Astrocyte of the cerebellum (primary cell): Measurements from ENCODE around the gene TRPC1.
"Not testable (repeated sequence)": the region's sequence is repeated elsewhere in the genome, so short reads cannot be mapped to it uniquely, and the experiment has no call there.

Experiments used
- DNase-seq: peaks from one replicate; pipeline ENCODE4 v3.0.0-alpha.2; 2011; ENCODE audit warnings: low read depth
- H3K4me3 ChIP-seq: 2 replicates; pipeline ENCODE4 v1.5.1; 2011; ENCODE audit warnings: mild to moderate bottlenecking, low read depth, low read length, moderate library complexity
- in situ Hi-C: cut with HindIII; loops from 2 replicates; pipeline ENCODE4 v1.10.0; 2017; ENCODE audit warnings: low sequenced_read_pairs
- TF ChIP-seq, protein P1 (sequence below): IDR thresholded peaks from 2 replicates; pipeline ENCODE4 v1.5.1; 2012; ENCODE audit warnings: low read length, low read depth, moderate library complexity, mild to moderate bottlenecking; ENCODE audit errors: missing control alignments

TRPC1 gene

DNA sequence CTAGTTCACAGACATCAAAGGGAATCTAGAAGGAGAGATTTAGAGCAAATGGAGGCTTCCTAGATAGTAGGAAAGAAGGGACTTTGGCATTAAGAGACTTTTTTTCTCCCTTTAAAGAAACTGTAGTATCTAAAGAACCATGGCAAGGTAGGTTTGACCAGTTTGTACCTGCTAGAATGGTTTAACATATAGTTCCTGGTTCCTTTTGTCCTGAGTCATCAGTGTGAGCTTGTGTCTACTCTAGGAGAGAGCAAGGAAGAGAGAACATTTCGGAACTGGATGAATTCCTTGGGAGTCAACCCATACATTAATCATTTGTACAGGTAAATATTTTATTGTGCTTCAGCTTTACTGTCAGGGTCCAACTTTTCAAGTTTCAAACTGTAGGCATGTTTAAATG is 29.6 kb upstream of the TRPC1 start:
- TF ChIP-seq, protein P1, sequence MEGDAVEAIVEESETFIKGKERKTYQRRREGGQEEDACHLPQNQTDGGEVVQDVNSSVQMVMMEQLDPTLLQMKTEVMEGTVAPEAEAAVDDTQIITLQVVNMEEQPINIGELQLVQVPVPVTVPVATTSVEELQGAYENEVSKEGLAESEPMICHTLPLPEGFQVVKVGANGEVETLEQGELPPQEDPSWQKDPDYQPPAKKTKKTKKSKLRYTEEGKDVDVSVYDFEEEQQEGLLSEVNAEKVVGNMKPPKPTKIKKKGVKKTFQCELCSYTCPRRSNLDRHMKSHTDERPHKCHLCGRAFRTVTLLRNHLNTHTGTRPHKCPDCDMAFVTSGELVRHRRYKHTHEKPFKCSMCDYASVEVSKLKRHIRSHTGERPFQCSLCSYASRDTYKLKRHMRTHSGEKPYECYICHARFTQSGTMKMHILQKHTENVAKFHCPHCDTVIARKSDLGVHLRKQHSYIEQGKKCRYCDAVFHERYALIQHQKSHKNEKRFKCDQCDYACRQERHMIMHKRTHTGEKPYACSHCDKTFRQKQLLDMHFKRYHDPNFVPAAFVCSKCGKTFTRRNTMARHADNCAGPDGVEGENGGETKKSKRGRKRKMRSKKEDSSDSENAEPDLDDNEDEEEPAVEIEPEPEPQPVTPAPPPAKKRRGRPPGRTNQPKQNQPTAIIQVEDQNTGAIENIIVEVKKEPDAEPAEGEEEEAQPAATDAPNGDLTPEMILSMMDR = no peak
- H3K4me3 ChIP-seq = no peak overlapping the region
- no peak for DNase-seq
- in situ Hi-C loops = no loop called here

DNA sequence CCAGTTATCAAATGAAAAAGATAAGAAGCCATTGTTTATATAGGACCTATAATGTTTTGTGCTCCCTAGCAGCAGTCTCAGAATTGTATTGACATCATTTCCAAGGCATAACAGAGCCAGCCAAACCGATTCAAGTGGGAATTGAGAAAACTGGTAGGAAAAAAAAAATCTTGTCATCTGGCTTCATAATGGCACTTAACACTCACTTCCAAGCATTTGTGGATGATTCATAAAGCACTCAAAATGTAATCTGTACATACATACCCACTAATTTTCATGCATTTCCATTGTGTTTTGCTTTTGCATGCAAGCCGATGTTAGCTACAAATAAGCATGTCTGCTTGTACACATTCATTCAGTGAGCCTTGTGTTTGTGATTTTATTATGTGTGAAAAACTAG is 18.6 kb upstream of the TRPC1 start:
- no peak overlapping the region for H3K4me3 ChIP-seq
- no peak for DNase-seq
- TF ChIP-seq, protein P1 = no peak
- in situ Hi-C loops = no loop called here

DNA sequence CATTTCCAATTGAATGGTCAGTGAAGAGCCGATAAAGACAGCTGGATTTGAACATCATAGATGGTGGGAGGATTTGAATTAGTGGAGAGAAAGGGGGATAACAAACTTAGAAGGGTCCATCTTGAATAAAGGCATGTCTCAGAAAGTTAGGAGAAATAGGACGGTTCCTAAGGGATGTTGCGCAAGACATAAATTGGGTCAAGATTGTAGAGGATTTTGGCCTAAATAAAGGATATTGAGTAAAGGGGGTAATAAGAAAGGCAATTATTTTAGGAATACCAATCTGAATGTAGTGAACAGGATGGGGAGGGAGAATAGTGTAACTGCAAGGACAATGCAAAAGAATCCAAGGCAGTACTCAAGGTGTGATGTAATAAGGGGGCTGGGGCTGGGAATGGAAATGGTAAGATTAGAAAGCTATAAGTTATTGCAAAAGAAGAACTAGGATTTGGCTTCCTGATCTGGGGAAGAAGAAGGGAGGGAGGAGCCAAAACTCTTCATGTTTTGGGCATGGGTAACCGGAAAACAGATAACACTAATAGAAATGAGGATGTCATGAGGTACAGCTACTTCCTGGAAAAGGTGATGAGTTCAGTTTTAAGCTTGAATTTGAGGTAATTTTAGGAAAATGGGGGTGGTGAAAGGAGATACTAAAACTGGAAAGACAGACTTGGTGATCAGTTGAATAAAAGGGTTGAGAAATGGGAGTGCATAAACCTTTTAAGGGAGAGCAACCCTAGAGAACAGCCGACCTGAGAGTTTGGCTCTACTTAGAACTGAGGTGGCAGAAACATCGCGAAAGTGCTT is 17.3 kb upstream of the TRPC1 start:
- in situ Hi-C loops = no loop called here
- no peak for DNase-seq
- no peak overlapping the region for H3K4me3 ChIP-seq
- TF ChIP-seq, protein P1 = no peak

DNA sequence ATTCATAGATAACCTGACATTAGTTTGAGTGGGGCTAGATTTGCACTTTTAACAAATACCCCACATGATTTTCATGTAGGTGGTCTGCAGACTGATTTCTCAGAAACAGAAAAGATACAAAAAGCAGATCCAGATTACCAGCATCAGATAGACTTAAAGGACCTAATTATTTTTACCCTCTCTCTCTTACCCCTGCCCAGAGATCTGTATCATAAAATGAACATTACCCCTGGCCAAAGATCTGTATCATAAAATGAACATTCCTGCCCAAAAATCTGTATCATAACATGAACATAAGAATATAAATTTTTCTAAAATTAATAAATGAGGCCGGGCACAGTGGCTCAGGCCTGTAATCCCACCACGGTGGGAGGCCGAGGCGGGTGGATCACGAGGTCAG is 14.6 kb upstream of the TRPC1 start:
- no peak for DNase-seq
- no peak overlapping the region for H3K4me3 ChIP-seq
- in situ Hi-C loops = no loop called here
- TF ChIP-seq, protein P1 = no peak

DNA sequence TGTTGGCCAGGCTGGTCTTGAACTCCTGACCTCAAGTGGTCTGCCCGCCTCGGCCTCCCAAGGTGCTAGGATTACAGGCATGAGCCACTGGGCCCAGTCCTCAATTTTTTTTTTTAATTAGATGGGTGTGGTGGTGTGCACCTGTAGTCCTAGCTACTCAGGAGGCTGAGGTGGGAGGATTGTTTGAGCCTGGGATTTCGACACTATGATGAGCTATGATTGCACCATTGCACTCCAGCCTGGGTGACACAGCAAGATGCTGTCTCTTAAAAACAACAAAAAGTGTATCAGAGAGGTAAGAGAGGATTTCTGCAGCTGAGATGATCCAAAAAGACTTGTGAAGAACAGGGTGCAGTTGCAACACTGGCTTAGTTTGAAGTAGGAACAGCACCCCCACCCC is 9.0 kb upstream of the TRPC1 start:
- H3K4me3 ChIP-seq, in situ Hi-C loops: not testable (repeated sequence)

DNA sequence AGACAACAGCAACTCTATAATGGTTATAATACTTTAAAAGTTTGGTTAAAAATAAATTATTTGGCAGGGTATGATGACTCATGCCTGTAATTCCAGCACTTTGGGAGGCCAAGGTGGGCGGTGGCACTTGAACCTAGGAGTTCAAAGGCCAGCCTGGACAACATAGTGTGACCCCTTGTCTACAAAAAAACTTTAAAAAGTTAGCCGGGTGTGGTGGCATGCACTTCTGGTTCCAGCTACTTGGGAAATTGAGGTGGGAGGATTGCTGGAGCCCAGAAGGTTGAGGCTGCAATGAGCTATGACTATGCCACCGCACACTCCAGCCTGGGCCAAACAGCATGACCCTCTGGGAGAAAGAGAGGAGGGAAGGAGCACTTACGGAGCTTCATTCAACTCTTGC is 7.7 kb upstream of the TRPC1 start:
- TF ChIP-seq, protein P1 = no peak
- in situ Hi-C loops = no loop called here
- no peak overlapping the region for H3K4me3 ChIP-seq
- DNase-seq = no peak

More for the DNA sequence above, 9.0 kb upstream of the TRPC1 start:
- not testable (repeated sequence) for DNase-seq

DNA sequence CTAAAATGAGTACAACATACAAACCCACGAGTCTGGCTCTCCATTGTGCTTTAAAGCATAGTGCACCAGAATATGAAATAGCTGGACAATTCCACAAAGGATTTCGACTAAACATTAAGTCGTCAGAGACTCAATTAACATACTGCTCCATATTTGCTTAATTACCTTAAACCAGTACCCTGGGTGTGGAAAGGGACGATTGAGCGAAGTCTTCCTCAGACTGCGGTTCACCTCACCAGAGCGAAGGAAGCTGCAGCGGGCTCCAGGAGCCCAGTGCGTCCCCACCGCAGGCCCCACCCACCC is 218 bp upstream of the TRPC1 start:
- TF ChIP-seq, protein P1 = no peak
- peak overlapping the region; percentile 74 for H3K4me3 ChIP-seq
- in situ Hi-C loops = loop anchor here (5.0 kb wide), 1 partner anchor 79 kb away; no protein-coding TSS in a partner anchor
- DNase-seq = no peak
